SK-N-SH (cell line): ENCODE data around the gene ARHGAP15.

Source experiments
- EP300 ChIP-seq, 2 experiments: IDR thresholded peaks; 2 replicates each; pipeline versions ENCODE4 v1.4.0 to v1.6.1; 2012; ENCODE audit warnings: borderline replicate concordance in 1 of 2, low read depth in 1 of 2, low read length in 1 of 2
- EZH2phosphoT487 ChIP-seq: fragments of 200-600 bp; sonication (generic); IDR thresholded peaks from 2 replicates; pipeline ENCODE4 v1.6.1; 2017; ENCODE audit warnings: low read depth, mixed run types, mild to moderate bottlenecking, antibody characterized with exemption, moderate library complexity, borderline replicate concordance
- NRF1 ChIP-seq: IDR thresholded peaks from 2 replicates; pipeline ENCODE4 v1.6.1; 2012; ENCODE audit warnings: low read depth, mild to moderate bottlenecking, low read length
- POLR2AphosphoS5 ChIP-seq: IDR thresholded peaks from 2 replicates; pipeline ENCODE4 v1.6.1; 2012; ENCODE audit warnings: low read depth, low read length
- YY1 ChIP-seq: IDR thresholded peaks from 2 replicates; pipeline ENCODE4 v1.4.0; 2012; ENCODE audit warnings: low read depth, mild to moderate bottlenecking
- TF ChIP-seq, protein P1 (sequence below): fragments of 200-600 bp; sonication (generic); IDR thresholded peaks from 2 replicates; pipeline ENCODE4 v1.6.1; 2017; ENCODE audit warnings: antibody characterized with exemption, mild to moderate bottlenecking, moderate library complexity

DNA sequence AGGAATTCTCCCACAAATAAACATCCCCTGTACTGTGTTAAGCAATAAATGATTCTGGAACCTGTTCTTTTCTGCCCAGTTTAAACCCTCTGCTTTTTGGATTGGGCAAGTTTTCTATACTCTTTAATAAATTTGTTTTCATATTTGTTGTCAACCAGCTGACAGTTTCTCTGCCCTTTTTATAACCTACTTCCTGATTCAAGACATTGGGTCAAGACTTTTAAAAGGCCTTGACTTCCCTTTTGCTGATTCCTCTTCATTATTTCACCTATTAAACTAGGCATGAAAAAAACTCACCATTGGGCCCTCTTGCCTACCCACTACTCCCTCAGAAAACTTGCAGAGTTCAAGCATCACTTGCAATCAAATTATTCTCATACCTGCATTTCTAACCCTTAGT is 459.5 kb downstream of the ARHGAP15 start:
- no peak for TF ChIP-seq EP300 (IDR thresholded peaks at IDR 0.05; ENCODE audit: borderline replicate concordance in 1 of 2, low read depth in 1 of 2, low read length in 1 of 2)
- TF ChIP-seq, protein P1, sequence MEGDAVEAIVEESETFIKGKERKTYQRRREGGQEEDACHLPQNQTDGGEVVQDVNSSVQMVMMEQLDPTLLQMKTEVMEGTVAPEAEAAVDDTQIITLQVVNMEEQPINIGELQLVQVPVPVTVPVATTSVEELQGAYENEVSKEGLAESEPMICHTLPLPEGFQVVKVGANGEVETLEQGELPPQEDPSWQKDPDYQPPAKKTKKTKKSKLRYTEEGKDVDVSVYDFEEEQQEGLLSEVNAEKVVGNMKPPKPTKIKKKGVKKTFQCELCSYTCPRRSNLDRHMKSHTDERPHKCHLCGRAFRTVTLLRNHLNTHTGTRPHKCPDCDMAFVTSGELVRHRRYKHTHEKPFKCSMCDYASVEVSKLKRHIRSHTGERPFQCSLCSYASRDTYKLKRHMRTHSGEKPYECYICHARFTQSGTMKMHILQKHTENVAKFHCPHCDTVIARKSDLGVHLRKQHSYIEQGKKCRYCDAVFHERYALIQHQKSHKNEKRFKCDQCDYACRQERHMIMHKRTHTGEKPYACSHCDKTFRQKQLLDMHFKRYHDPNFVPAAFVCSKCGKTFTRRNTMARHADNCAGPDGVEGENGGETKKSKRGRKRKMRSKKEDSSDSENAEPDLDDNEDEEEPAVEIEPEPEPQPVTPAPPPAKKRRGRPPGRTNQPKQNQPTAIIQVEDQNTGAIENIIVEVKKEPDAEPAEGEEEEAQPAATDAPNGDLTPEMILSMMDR, result no peak
- TF ChIP-seq YY1, result no peak
- TF ChIP-seq EZH2phosphoT487, result no peak
- no peak for TF ChIP-seq NRF1
- no peak for TF ChIP-seq POLR2AphosphoS5
